ENCODE measurements around the gene KCNQ2.

The KCNQ2 gene

GRCh38 chr20:63495167-63495720 lies 22.8 kb upstream of the KCNQ2 start:
- TF ChIP-seq CTCF (IDR thresholded peaks at IDR 0.05; ENCODE audit: low read depth, low read length): no peak
- in situ Hi-C loops (cut with HindIII; ENCODE audit: low sequenced_read_pairs): no loop called here
- H3K4me3 ChIP-seq (ENCODE audit: low read depth, low read length): no peak overlapping the region
- no peak for DNase-seq (ENCODE audit: low read depth, low spot score)

- H3K4me3 ChIP-seq (ENCODE audit: low read depth, low read length): no peak overlapping the region
- in situ Hi-C loops (cut with HindIII; ENCODE audit: low sequenced_read_pairs): no loop called here
- no peak for DNase-seq (ENCODE audit: low read depth, low spot score)
- TF ChIP-seq CTCF (IDR thresholded peaks at IDR 0.05; ENCODE audit: low read depth, low read length): no peak
Measured at GRCh38 chr20:63494420-63495166, 22.1 kb upstream of the KCNQ2 start.

GRCh38 chr20:63494084-63494419 lies 21.6 kb upstream of the KCNQ2 start:
- no peak for DNase-seq (ENCODE audit: low read depth, low spot score)
- in situ Hi-C loops (cut with HindIII; ENCODE audit: low sequenced_read_pairs): no loop called here
- no peak for TF ChIP-seq CTCF (IDR thresholded peaks at IDR 0.05; ENCODE audit: low read depth, low read length)
- no peak overlapping the region for H3K4me3 ChIP-seq (ENCODE audit: low read depth, low read length)

GRCh38 chr20:63493563-63494020 lies 21.1 kb upstream of the KCNQ2 start:
- in situ Hi-C loops (cut with HindIII; ENCODE audit: low sequenced_read_pairs): no loop called here
- TF ChIP-seq CTCF (IDR thresholded peaks at IDR 0.05; ENCODE audit: low read depth, low read length): no peak
- DNase-seq (ENCODE audit: low read depth, low spot score): no peak
- H3K4me3 ChIP-seq (ENCODE audit: low read depth, low read length): no peak overlapping the region

- in situ Hi-C loops (cut with HindIII; ENCODE audit: low sequenced_read_pairs): no loop called here
- no peak for TF ChIP-seq CTCF (IDR thresholded peaks at IDR 0.05; ENCODE audit: low read depth, low read length)
- DNase-seq (ENCODE audit: low read depth, low spot score): no peak
- no peak overlapping the region for H3K4me3 ChIP-seq (ENCODE audit: low read depth, low read length)
Measured at GRCh38 chr20:63492982-63493381, 20.5 kb upstream of the KCNQ2 start.

GRCh38 chr20:63492518-63492917 lies 20.1 kb upstream of the KCNQ2 start:
- no peak for TF ChIP-seq CTCF (IDR thresholded peaks at IDR 0.05; ENCODE audit: low read depth, low read length)
- DNase-seq (ENCODE audit: low read depth, low spot score): no peak
- in situ Hi-C loops (cut with HindIII; ENCODE audit: low sequenced_read_pairs): no loop called here
- H3K4me3 ChIP-seq (ENCODE audit: low read depth, low read length): no peak overlapping the region
